PC-3 (cell line): ENCODE measurements around the gene PDZK1IP1. TPM values are rescaled to one million over a fixed set of nuclear protein-coding genes. Genes with fewer than 3 reads are reported as not detected.

Experiments
- ATAC-seq: fragments of 200-7000 bp; cut with Tn5 transposase; 2 replicates; pipeline ENCODE4 v1.9.1; 2020; ENCODE audit warnings: mild to moderate bottlenecking, moderate library complexity
- BruUV-seq: library from RNA; stranded (reverse); fragments of 400-500 nt; replicated peaks from 2 replicates; lab custom pipeline; 2021; lab: Mats Ljungman, UMichigan
- CTCF ChIA-PET: fragments of 300-600 bp; sonication (Branson Sonifier 250); formaldehyde crosslinking; loops from one replicate; lab custom pipeline; 2022; ENCODE audit warnings: antibody characterized with exemption; lab: Charles Lee
- POLR2A ChIA-PET: fragments of 300-600 bp; sonication (Branson Sonifier 250); formaldehyde crosslinking; loops from one replicate; lab custom pipeline; 2022; ENCODE audit warnings: antibody characterized with exemption; ENCODE audit not compliant: unreplicated experiment; lab: Charles Lee
- DNase-seq: peaks from one replicate; pipeline ENCODE4 v3.0.0-alpha.2; 2015
- H2AFZ ChIP-seq: fragments of 300-600 bp; sonication (generic); 2 replicates; pipeline ENCODE4 v1.6.0; 2016; ENCODE audit warnings: antibody characterized with exemption, low read length
- H3F3A ChIP-seq: fragments of 300-600 bp; sonication (generic); one replicate; pipeline ENCODE4 v1.6.0; 2017; ENCODE audit warnings: antibody characterized with exemption, low read length, control low read depth, mild to moderate bottlenecking; ENCODE audit not compliant: unreplicated experiment
- H3K27ac ChIP-seq: fragments of 300-600 bp; sonication (generic); 2 replicates; pipeline ENCODE4 v1.5.1; 2016; ENCODE audit warnings: mild to moderate bottlenecking, low read length
- H3K27me3 ChIP-seq: fragments of 300-600 bp; sonication (generic); 2 replicates; pipeline ENCODE4 v1.6.1; 2016; ENCODE audit warnings: low read length, mixed read lengths
- H3K36me3 ChIP-seq: fragments of 300-600 bp; sonication (generic); 2 replicates; pipeline ENCODE4 v1.6.1; 2016; ENCODE audit warnings: low read depth, mixed run types, low read length, mixed read lengths
- H3K4me1 ChIP-seq: fragments of 300-600 bp; sonication (generic); 2 replicates; pipeline ENCODE4 v1.5.1; 2016; ENCODE audit warnings: low read length; ENCODE audit not compliant: insufficient read depth
- H3K4me2 ChIP-seq: fragments of 300-600 bp; sonication (generic); 2 replicates; pipeline ENCODE4 v1.6.0; 2016; ENCODE audit warnings: low read length
- H3K4me3 ChIP-seq: fragments of 300-600 bp; sonication (generic); 2 replicates; pipeline ENCODE4 v1.5.1; 2016; ENCODE audit warnings: mild to moderate bottlenecking, low read length, mixed read lengths
- H3K79me2 ChIP-seq: fragments of 300-600 bp; sonication (generic); 2 replicates; pipeline ENCODE4 v1.6.1; 2017; ENCODE audit warnings: low read length, mixed read lengths
- H3K9ac ChIP-seq: fragments of 300-600 bp; sonication (generic); 2 replicates; pipeline ENCODE4 v1.6.0; 2016; ENCODE audit warnings: mild to moderate bottlenecking, low read length
- H3K9me2 ChIP-seq: fragments of 300-600 bp; sonication (generic); replicated peaks from 2 replicates; pipeline ENCODE4 v1.6.1; 2016; ENCODE audit warnings: mixed run types, low read length, mixed read lengths
- H3K9me3 ChIP-seq: fragments of 300-600 bp; sonication (generic); 2 replicates; pipeline ENCODE4 v1.6.1; 2016; ENCODE audit warnings: low read length, mixed read lengths
- H4K20me1 ChIP-seq: fragments of 300-600 bp; sonication (generic); 2 replicates; pipeline ENCODE4 v1.6.1; 2016; ENCODE audit warnings: low read length, mixed read lengths
- EZH2 ChIP-seq: fragments of 300-600 bp; sonication (generic); IDR thresholded peaks from one replicate; pipeline ENCODE4 v1.6.1; 2017; ENCODE audit warnings: antibody characterized with exemption, mild to moderate bottlenecking, low read length; ENCODE audit not compliant: unreplicated experiment
- EZH2phosphoT487 ChIP-seq: fragments of 300-600 bp; sonication (generic); IDR thresholded peaks from 2 replicates; pipeline ENCODE4 v1.6.1; 2018; ENCODE audit warnings: mild to moderate bottlenecking, antibody characterized with exemption, low read length, borderline replicate concordance
- intact Hi-C: fragments of 100-400 bp; cut with micrococcal nuclease; formaldehyde crosslinking; loops from 2 replicates; pipeline ENCODE4 v1.9.0; 2023
- total RNA-seq: library from RNA; depleted of rRNA; stranded (reverse); fragments of >200 nt; gene quantifications from 2 replicates; pipeline ENCODE4 v1.2.3, GENCODE V29; 2014
- TF ChIP-seq, protein P1 (sequence below): fragments of 300-600 bp; sonication (generic); conservative IDR thresholded peaks from 2 replicates; pipeline ENCODE4 v1.5.1; 2017; ENCODE audit warnings: antibody characterized with exemption, low read depth, mild to moderate bottlenecking, low read length

PDZK1IP1 gene
- total RNA-seq, 1 experiment from 2014 or later, result not detected

DNA sequence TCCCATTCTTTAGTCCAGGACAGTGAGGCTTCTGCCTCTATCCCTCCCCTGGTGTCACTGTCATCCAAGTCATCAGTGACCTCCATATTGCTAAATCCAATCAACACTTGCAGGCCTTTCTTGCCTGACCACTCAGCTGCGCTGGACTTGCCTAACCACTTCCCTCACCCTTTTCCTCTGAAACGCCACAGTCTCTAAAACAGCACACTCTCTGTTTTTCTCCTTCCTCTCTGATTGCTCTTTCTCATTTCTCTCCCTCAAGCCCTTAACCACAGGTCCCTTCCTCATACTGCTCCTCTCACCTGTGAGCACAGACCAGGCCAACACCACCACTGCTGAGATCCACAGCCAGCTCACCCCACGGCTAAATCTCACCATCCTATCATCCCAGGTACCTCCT is 24.7 kb upstream of the PDZK1IP1 start:
- no peak for TF ChIP-seq EZH2
- TF ChIP-seq EZH2phosphoT487, result no peak
- TF ChIP-seq, protein P1, sequence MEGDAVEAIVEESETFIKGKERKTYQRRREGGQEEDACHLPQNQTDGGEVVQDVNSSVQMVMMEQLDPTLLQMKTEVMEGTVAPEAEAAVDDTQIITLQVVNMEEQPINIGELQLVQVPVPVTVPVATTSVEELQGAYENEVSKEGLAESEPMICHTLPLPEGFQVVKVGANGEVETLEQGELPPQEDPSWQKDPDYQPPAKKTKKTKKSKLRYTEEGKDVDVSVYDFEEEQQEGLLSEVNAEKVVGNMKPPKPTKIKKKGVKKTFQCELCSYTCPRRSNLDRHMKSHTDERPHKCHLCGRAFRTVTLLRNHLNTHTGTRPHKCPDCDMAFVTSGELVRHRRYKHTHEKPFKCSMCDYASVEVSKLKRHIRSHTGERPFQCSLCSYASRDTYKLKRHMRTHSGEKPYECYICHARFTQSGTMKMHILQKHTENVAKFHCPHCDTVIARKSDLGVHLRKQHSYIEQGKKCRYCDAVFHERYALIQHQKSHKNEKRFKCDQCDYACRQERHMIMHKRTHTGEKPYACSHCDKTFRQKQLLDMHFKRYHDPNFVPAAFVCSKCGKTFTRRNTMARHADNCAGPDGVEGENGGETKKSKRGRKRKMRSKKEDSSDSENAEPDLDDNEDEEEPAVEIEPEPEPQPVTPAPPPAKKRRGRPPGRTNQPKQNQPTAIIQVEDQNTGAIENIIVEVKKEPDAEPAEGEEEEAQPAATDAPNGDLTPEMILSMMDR, result no peak
- CTCF ChIA-PET, result no interaction called here
- H3K9me3 ChIP-seq, result no peaks in the 10 kb centered on the region
- intact Hi-C loops, result no loop called here
- H3F3A ChIP-seq, result no peaks in the 10 kb centered on the region
- POLR2A ChIA-PET, result no interaction called here
- no peaks in the 10 kb centered on the region for H3K36me3 ChIP-seq
- BruUV-seq, result no TSS peak
- no peaks in the 10 kb centered on the region for H4K20me1 ChIP-seq
- no peaks in the 10 kb centered on the region; the same call in 1 of the 2 replicates for H3K27me3 ChIP-seq
- no peak for DNase-seq
- H3K9ac ChIP-seq, result no peak overlapping the region
- no peak overlapping the region for H3K4me3 ChIP-seq
- no peak overlapping the region for H3K4me2 ChIP-seq
- no peak overlapping the region for H2AFZ ChIP-seq
- no peaks in the 10 kb centered on the region for H3K79me2 ChIP-seq
- ATAC-seq, result no peak
- no peaks in the 10 kb centered on the region for H3K4me1 ChIP-seq
- H3K27ac ChIP-seq, result no peak overlapping the region
- H3K9me2 ChIP-seq, result no peaks in the 10 kb centered on the region

DNA sequence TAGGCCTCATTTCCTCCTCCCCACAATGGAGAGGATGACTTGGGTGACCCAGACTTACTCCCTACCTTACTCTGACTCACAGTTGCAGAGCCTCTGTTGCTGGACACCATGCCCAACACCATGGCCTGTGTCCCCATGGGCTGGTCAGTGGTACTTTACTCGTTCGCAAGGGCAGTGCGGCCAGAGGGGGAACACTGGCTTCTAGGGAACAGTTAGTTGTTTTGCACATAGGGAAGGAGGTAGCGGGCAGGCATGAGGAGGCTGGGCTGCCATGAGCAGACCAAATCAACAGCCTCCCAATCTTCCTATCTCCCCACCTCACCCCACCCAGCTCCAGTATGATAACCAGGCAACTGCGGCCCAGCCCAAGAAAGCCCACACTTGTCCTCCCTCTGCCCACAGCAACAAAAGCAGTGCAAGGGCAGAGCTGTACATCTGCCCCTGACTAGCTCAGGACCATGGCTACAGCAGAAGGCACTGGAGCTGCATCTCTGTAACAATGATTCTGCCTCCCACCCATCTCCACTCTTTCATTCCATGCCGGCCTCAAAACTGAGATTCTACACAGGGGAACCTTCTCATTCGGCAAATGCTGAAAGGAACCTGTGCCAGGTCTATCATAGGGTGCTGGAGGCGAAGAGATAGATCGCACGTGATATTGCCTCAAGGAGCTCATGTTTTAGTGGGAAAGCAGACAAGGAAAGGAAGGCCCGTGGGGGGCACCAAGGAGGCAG is 23.6 kb upstream of the PDZK1IP1 start:
- H2AFZ ChIP-seq, result no peak overlapping the region
- ChIA-PET POLR2A (no interaction called here), CTCF (no interaction called here)
- H3F3A ChIP-seq, result no peaks in the 10 kb centered on the region
- no peaks in the 10 kb centered on the region; the same call in 1 of the 2 replicates for H3K27me3 ChIP-seq
- no peak for ATAC-seq
- H3K9ac ChIP-seq, result no peak overlapping the region
- H3K9me2 ChIP-seq, result no peaks in the 10 kb centered on the region
- intact Hi-C loops, result no loop called here
- no peaks in the 10 kb centered on the region for H3K4me1 ChIP-seq
- no peaks in the 10 kb centered on the region for H3K79me2 ChIP-seq
- no peaks in the 10 kb centered on the region for H4K20me1 ChIP-seq
- no peak overlapping the region for H3K4me3 ChIP-seq
- no peaks in the 10 kb centered on the region for H3K9me3 ChIP-seq
- TF ChIP-seq, protein P1, result no peak
- TF ChIP-seq EZH2phosphoT487, result no peak
- DNase-seq, result no peak
- no peak overlapping the region for H3K27ac ChIP-seq
- no peak overlapping the region for H3K4me2 ChIP-seq
- no peaks in the 10 kb centered on the region for H3K36me3 ChIP-seq
- BruUV-seq, result no TSS peak

DNA sequence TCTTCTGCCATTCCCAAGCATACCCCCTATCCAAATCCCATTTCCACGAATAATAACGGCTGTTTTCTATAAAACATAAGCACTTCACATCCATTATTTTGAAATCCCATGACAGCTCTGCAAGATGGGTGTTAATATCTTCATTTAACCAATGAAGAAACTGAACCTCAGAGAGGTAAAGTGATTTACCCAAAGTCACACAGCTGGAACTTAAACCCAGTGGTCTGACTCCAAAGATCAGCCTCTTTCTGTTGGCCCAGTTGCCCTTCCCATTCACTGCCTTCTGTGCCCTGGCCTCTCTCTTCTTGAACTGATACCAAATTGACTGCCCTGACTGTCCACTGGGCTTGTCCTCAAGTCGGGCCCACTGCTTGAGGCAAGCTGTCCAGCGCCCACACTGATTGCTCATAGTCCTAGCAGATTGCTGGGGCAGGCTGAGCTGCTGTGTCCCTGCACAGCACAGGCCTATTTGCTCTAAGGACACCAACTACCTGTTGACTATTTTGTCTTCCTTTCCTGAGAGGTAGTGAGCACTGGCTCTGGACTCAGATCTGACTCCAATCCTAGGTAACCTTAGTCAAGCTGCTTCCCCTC is 22.9 kb upstream of the PDZK1IP1 start:
- Histone ChIP-seq H3K9me2 (no peaks in the 10 kb centered on the region), H3K79me2 (no peaks in the 10 kb centered on the region), H3K27ac (no peak overlapping the region), H3K27me3 (no peaks in the 10 kb centered on the region), H3K9ac (no peak overlapping the region), H3F3A (no peaks in the 10 kb centered on the region), H3K36me3 (no peaks in the 10 kb centered on the region), H3K4me3 (no peak overlapping the region), H3K9me3 (no peaks in the 10 kb centered on the region), H3K4me1 (no peaks in the 10 kb centered on the region), H2AFZ (no peak overlapping the region), H4K20me1 (no peaks in the 10 kb centered on the region), H3K4me2 (no peak overlapping the region)
- POLR2A ChIA-PET, result no interaction called here
- TF ChIP-seq EZH2phosphoT487 (no peak), EZH2 (no peak)
- TF ChIP-seq, protein P1, result no peak
- BruUV-seq, result no TSS peak
- intact Hi-C loops, result no loop called here
- no peak for ATAC-seq
- CTCF ChIA-PET, result no interaction called here
- DNase-seq, result no peak
